Activated T-cell treated with anti-CD3 and anti-CD28 coated beads, Interleukin-2, amount 50 U/mL, for 48 hours (primary cell): ENCODE measurements around the gene TMEM237.

Experiments
- DNase-seq, 2 experiments: peaks; one replicate each; pipeline ENCODE4 v3.0.0-alpha.2; 2020

TMEM237 gene

DNA sequence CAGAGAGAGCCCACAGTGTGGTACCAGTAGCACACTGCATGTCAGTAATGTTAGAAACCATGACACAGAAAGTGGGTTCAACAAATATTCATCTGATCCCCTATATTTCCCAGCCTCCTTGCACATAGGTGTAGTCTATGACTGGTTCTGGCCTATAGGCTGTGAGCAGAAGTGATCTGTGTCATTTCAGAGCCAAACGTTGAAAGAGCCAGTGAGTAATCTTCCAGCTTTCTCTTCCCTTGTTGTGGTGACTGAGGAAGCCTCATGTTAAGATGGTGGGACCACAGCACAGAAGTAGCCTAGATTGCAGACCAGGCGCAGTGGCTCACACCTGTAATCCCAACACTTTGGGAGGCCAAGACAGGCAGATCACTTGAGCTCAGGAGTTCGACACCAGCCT lies 4.1 kb downstream of the TMEM237 start:
- peak in 1 of 2 experiments; percentile 26 for DNase-seq

DNA sequence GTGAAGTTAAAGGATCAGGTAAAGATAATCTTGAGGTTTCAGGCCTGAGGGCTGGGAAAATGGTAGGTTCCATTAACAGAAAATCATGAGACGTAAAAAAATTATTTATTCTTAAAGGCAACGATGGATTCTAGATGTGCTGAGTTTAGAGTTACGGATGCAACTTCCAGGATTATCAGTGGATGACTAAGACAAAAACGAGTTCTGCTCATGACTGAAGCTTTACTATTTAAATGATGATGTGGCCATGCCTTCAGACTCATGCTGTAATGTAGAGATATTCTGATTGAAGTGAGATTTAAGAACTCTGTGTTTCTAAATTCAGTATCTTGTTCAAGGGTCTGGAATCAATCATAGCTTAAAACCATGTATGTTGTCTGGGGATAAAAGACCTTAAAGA lies 5.0 kb downstream of the TMEM237 start:
- no peak for DNase-seq

DNA sequence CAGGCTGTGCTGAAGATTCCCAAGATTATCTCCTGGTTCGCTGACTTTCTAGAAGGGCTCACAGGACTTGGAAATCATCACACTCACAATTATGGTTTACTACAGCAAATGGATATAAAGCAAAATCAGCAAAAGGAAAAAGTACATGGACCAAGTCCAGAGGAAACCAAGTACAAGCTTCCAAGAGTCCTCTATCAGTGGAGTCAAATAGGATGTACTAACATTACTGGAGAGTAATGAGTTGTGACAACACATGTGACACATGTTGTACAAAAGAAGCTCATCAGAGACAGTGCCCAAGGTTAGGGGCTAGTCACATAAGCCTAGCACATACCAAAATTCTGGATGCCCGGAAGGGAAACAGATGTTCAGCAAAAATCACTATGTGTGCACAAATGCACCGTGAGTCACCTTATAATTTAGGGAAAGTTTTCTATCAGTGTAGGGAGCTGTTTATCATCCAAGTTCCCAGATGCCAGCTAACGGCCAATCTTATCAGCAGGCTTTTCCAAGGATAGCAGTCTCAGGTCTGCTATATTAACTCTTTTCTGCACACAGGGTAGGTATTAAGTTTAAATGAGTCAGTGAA lies 9.5 kb downstream of the TMEM237 start:
- no peak for DNase-seq

DNA sequence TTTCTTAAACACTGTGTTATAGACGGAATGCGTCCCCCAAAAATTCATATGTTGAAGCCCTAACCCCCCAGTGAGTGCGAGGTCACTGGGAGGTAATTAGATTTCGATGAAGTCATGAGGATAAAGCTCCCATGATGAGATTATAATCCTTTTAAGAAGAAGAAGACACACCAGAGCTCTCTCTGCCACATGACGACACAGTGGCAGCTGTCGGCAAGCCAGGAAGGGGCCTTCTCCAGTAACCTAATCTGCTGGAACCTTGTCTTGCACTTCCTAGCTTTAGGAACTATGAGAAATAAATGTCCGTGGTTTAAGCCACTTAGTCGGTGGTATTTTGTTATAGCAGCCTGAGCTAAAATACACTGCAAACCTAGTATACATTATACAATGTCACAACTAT lies 12.3 kb downstream of the TMEM237 start:
- no peak for DNase-seq

DNA sequence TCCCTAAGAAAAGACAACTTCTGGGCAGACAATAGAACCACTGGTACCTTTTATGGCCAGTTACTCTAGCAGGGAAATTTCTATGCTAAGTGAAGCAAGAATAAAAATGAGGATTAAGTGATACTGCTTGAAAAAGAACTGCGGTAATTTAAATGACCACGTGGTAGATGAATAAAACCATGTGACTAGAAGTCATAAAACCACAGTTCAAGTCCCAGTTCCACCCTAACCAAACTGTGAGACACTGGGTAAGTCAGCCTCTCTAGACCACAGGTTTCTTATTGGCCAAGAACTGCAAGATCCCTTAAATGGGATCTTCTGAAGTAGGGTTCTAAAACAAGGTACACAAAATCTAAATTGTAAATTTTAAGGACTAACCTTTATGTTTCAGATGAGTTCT lies 12.7 kb downstream of the TMEM237 start:
- DNase-seq = no peak

DNA sequence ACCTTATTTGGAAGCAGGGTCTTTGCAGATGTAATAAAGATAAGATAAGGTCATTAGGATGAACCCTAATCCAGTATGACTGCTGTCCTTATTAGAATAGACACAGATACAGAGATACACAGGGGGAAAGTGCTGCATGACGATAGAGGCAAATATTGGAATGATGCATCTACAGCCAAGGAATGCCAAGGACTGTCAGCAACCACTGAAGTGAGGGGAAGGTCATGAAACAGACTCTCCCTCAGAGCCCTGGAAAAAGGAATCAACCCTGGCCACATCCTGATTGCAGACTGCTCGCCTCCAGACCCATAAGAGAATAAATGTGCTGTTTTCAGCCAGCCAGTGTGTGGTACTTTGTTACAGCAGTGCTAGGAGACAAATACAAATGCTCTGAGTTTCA lies 14.8 kb downstream of the TMEM237 start:
- no peak for DNase-seq

DNA sequence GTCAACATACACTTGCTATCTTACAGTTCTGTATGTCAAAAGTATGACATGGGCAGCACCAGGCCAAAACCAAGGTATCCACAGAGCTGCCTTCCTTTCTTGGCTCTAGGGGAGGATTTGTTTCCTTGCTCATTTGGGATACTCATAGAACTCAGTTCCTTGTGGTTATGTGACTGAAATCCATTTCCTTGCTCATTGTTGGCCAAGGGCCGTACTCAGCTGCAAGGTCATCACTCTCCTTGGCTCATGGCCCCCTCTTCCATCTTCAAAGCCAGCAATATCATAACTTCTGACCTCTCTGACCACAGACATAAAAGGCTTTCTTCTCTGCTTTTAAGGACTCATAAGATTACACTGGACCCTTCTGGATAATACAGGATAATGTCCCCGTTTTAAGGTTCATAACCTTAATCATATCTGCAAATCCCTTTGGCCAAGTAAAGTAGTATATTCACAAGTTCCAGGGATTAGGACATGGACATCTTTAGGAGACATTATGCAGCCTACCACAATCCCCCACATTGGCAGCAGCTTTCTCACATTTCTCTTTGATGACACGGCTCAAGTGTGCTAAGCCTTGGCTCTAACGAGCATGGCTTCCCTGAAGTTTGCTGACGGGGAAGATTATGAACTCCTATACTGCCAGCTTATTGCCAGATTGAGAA lies 20.9 kb downstream of the TMEM237 start:
- DNase-seq = no peak

DNA sequence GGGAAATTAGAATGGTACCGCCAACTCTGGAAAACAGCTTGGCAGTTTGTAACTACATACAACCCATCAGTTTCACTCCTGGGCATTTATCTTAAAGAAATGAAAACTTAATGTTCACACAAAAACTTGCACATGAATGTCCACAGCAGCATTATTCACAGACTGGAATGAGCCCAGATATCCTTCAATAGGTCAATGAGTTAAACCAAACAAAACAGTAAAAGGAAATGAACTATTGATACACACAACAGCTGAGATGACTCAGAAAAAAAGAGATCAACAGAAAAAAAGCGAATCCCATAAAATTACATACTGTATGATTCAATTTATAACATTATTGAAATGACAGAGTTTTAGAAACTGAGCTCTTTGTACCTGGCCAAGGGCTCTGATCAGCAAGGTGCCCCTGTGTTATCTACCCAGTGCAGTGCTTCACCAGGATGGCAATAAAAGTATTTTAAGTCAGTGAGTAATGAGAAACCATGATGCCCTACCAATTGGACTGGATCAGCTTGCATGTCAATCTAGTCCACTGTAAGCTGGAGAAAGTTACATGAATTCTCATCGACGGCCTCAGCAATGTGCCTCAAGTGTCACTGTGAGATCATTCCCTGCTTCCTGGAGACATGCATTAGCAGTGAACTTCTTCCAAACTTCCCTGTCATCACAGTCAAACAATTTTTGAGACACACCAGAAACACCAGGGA lies 21.9 kb downstream of the TMEM237 start:
- no peak for DNase-seq

DNA sequence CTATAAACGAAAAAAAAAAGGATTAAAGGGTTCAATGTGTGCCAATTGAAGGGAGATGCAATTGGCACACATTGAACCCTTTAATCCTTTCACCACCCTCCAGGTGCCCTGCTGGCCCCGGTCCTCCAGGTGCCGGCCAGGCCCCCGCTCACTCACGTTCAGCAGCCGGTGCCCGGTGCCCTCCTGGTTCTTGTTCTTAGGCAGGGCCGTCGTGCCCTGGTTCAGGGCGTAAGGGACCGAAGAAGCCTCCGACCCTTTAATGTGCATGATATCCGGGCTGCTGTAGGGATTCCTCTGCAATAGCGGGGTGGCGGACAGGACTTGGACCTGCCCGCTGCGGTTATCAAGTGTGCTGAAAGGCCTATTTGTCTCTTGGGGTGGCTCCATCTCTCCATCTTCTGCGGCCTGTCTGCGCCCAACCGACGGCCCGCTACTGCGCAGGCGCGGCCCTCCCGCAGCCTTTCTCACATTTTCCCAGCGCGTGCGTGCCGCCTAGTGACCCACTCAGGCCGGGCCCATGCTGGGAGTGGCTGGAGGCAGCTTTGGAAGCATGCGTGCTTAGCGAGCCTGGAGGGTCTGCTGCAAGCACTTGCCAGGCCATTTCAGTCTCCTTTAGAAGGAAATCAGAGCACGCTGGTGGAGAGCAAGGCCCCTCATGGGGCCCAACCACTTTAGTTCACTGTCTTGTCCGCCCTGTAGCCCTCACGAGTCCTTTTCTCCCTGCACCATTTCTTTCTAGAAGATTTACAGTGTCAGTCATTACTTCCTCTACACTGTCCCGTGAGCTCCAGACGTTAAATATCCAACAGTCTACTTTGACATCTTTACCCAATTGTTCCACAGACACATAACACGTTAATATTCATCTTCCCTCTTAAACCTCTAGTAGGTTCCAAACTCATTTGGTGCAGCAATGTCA lies 24.3 kb downstream of the TMEM237 start:
- DNase-seq = peak in 1 of 2 experiments; percentile 24

DNA sequence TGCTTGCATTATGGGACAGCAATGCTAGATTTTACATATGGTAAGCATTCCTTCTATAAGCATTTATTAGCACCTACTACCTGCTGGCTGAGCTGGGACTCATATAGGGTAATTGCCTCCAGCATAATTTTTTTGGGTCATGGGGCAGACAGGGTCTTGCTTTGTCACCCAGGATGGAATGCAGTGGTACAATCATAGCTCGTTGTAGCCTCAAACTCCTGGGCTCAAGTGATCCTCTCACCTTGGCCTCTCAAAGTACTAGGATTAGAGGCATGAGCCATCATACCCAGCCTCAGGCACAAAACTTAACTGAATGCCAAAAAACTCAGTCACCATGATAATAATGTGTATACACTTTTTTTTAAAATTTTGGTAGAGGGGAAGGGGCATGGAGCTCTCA lies 35.3 kb downstream of the TMEM237 start:
- DNase-seq = no peak

DNA sequence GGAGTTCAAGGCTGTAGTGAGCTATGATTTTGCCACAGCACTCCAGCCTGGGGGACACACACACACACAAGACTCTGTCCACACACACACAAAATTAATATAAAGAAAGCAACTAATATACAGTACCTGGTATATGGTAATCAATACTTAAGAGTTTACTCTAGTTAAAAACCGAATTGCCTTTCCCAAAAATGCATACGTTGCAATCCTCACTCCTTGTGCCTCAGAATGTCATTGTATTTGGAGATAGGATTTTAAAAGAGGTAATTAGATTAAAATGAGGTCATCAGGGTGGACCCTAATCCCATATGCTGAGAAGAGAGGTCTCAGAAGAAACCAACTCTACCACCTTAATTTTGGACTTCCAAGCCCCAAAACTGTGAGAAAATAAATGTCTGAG lies 35.7 kb downstream of the TMEM237 start:
- no peak for DNase-seq

DNA sequence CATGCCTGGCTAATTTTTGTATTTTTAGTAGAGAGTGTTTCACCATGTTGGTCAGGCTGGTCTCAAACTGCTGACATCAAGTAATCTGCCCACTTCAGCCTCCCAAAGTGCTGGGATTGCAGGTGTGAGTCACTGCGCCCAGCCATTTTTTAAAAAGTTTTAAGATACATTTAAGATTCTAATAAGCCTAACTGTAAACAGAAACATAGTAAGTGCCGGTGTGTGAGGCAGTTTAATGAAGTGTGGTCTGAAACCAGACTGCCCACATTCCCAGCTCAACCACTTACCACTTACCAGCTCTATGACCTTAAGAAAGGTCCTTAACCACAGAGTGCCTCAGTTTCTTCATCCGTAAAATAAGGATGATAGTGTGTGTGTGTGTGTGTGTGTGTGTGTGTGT lies 42.4 kb downstream of the TMEM237 start:
- DNase-seq = no peak

DNA sequence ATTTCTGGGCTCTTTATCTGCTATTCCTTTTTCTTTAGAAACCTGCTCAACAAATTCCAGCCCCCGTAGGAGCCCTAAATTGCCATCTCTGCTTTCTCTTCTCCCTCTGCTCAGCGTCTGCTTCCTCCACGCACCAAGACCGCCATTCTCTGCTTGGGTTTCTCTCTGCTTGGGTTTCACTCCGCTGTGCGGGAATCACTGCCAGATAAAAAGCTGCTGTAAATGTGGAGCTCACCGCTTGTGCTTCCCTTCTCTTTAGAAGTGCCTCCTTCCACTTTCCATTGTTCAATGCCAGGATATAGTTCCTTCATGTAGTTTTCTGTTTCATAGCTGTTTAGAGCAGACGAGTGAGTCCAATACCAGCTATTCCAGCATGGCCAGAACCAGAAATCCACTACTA lies 45.9 kb downstream of the TMEM237 start:
- no peak for DNase-seq

DNA sequence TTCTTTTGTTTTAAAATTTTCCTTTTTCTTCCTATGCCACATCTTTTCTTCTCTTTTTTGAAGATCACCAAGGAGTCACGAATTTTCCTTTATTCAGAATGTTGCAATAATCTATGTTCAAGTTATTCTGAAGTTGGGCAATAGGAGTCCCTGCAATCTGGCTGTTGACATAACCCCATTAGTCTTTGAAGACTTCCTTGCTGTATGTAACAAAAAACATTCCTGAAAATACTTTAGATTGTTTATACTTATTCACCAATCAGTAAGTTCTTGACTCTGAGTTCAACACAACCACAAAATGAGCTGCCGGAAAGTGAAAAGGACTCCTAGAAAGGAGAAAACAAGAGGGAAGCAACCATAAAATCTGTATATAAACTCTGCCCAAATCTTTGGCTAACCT lies 62.8 kb downstream of the TMEM237 start:
- no peak for DNase-seq

DNA sequence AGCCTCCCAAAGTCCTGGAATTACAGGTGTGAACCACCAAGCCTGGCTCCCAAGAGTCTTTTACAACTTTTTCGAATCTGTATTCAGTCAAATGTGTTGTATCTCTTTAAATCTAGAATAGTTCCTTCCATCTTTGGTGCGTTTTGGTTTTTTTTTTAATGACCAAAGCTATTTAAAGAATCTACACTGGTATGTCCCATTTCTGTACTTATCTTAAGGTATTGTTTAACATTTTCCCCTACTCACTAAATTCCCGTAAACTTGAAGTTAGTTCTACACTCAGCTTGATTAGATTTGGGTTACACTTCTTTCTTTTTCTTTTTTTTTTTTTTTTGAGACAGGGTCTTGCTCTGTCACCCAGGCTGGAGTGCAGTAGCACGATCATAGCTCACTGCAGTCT lies 63.8 kb downstream of the TMEM237 start:
- no peak for DNase-seq

DNA sequence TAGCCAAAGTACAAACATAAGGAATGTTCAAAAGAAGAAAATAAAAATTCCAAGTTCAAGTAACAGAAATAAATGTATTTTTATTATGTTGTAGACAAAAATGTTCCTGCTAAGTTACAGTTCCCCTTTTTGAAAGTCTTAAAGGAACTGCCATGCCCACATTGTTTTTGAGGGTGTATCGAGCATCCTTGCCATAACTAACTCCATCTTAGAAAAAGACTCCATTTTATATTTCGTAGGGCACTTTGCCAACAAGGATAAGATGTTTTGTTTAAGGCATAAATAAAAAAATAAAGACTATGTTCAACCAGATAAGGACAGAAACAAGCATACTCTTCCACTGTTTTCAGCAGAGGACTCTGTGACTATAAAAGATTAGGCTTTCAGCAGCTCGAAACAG lies 67.3 kb downstream of the TMEM237 start:
- DNase-seq = no peak

DNA sequence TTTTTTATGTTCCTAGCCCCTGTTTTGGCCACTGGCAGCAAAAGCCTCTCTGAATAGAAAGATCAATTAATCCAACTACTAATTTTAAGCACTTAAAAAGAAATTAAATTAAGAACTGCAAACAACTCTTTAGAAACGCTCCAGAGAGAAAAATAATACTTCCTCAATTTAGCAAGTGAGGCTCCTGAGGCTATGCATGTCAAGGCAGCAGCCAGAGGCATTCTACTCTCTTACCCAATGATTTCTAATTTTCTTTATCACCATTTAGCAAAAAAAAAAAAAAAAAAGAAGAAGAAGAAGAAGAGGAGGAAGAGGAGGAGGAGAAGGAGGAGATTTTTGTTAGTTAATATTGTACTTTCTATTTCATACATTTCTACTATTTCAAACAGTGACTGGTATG lies 68.5 kb downstream of the TMEM237 start:
- DNase-seq = no peak

DNA sequence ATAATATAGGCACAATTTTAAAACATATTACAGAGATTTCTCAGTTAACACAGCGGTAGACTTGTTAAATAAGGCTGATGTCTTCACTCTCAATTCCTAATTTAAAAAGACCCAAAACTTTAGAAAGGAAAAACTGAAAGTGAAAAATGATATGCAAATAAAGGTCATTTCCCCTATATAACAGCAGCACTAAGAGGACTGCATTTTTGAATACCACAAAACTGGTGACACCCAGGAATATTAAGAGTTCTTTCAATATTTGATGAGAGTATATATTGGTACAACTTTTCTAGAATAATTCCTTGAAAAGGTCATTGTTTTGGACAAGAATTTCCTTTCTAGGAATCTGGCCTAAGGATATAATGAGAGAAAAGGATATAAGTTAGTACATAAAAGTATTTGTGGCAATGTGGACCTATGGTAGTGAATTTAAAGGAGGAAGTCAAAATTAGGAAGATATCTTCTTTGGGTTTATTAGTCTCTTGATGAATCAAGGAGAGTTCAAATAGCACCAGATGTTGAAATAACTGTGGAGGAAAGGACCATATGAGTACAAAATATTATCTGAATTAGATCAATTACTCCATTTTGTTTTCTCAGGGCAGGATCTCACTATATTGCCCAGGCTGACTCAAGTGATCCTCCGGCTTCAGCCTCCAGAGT lies 70.3 kb downstream of the TMEM237 start:
- DNase-seq = no peak
